Measurements from ENCODE around the gene CHST7. TPM values are rescaled to one million over a fixed set of nuclear protein-coding genes. Genes with fewer than 3 reads are reported as not detected.

CHST7 gene
- total and polyA plus RNA-seq, 8 donors = 3.8 to 7.3 (median 5.1) TPM

GRCh38 chrX:46628460-46629371 lies 55.2 kb downstream of the CHST7 start:
- no peak overlapping the region for H3K4me3 ChIP-seq
- H3K27ac ChIP-seq = peak overlapping the region; percentile 53 to 93
- H3K4me1 ChIP-seq = peaks cover 0 to 33% of the 10 kb centered on the region in 2 donors
- no peaks in the 10 kb centered on the region for H3K36me3 ChIP-seq
- DNase-seq (peak; percentile 46 to 76 (median 54)), ATAC-seq (peak; percentile 89)
- H3K9me3 ChIP-seq = no peaks in the 10 kb centered on the region
- H3K27me3 ChIP-seq = no peaks in the 10 kb centered on the region
- no peak for TF ChIP-seq CTCF (IDR thresholded peaks at IDR 0.05)
- intact Hi-C loops (cut with DNase I) = no loop called here

GRCh38 chrX:46630141-46630540 lies 56.6 kb downstream of the CHST7 start:
- DNase-seq = no peak
- no peaks in the 10 kb centered on the region for H3K27me3 ChIP-seq
- H3K9me3 ChIP-seq = no peaks in the 10 kb centered on the region
- ATAC-seq = no peak
- H3K36me3 ChIP-seq = no peaks in the 10 kb centered on the region
- intact Hi-C loops (cut with DNase I) = no loop called here
- H3K27ac ChIP-seq = peak overlapping the region in 1 of 2 donors; percentile 93
- H3K4me3 ChIP-seq = no peak overlapping the region
- no peak for TF ChIP-seq CTCF (IDR thresholded peaks at IDR 0.05)
- peaks cover 0 to 33% of the 10 kb centered on the region in 2 donors for H3K4me1 ChIP-seq

- no peak overlapping the region for H3K4me3 ChIP-seq
- no peaks in the 10 kb centered on the region for H3K9me3 ChIP-seq
- H3K27ac ChIP-seq = no peak overlapping the region
- intact Hi-C loops (cut with DNase I) = no loop called here
- no peak for ATAC-seq
- peaks cover 0 to 3% of the 10 kb centered on the region in 2 donors for H3K4me1 ChIP-seq
- H3K36me3 ChIP-seq = no peaks in the 10 kb centered on the region
- H3K27me3 ChIP-seq = peaks cover 0 to 3% of the 10 kb centered on the region in 2 donors
- no peak for TF ChIP-seq CTCF (IDR thresholded peaks at IDR 0.05)
- DNase-seq = no peak
These were observed 61.0 kb downstream of the CHST7 start for GRCh38 chrX:46634577-46634976.

GRCh38 chrX:46635186-46635585 lies 61.6 kb downstream of the CHST7 start:
- no peak for ATAC-seq
- H3K9me3 ChIP-seq = no peaks in the 10 kb centered on the region
- H3K4me1 ChIP-seq = no peaks in the 10 kb centered on the region
- no peaks in the 10 kb centered on the region for H3K36me3 ChIP-seq
- TF ChIP-seq CTCF (IDR thresholded peaks at IDR 0.05) = no peak
- no peak for DNase-seq
- H3K4me3 ChIP-seq = no peak overlapping the region
- peaks cover 0 to 3% of the 10 kb centered on the region in 2 donors for H3K27me3 ChIP-seq
- intact Hi-C loops (cut with DNase I) = no loop called here
- no peak overlapping the region for H3K27ac ChIP-seq

GRCh38 chrX:46636223-46636622 lies 62.7 kb downstream of the CHST7 start:
- intact Hi-C loops (cut with DNase I) = no loop called here
- no peaks in the 10 kb centered on the region for H3K36me3 ChIP-seq
- no peaks in the 10 kb centered on the region for H3K4me1 ChIP-seq
- no peak overlapping the region for H3K27ac ChIP-seq
- no peak for TF ChIP-seq CTCF (IDR thresholded peaks at IDR 0.05)
- H3K9me3 ChIP-seq = no peaks in the 10 kb centered on the region
- H3K4me3 ChIP-seq = no peak overlapping the region
- no peak for DNase-seq
- ATAC-seq = no peak
- H3K27me3 ChIP-seq = peaks cover 0 to 3% of the 10 kb centered on the region in 2 donors
